ENCODE data around the gene RAPGEF4.

RAPGEF4 gene

GRCh38 chr2:172821370-172822338 lies 86.0 kb downstream of the RAPGEF4 start:
- ChIA-PET CTCF (interaction anchor here (3.0 kb wide), 1 partner anchor 110 kb away, joined by 12 read pairs; no protein-coding TSS in a partner anchor), POLR2A (no interaction called here)

GRCh38 chr2:172822585-172822984 lies 86.9 kb downstream of the RAPGEF4 start:
- POLR2A ChIA-PET: no interaction called here

More at GRCh38 chr2:172821370-172822338, 86.0 kb downstream of the RAPGEF4 start:
- no peak overlapping the region for H3K4me3 ChIP-seq (ENCODE audit: low read depth, low read length)
- no peak overlapping the region for H3K27ac ChIP-seq (ENCODE audit: extremely low read depth, low read depth, low read length)
- H3K9me3 ChIP-seq (ENCODE audit: control insufficient read depth, insufficient read depth, low read depth, low read length): no peaks in the 10 kb centered on the region
- no peaks in the 10 kb centered on the region for H3K36me3 ChIP-seq (ENCODE audit: control insufficient read depth in 2 of 2, insufficient read depth in 1 of 2, low read length in 2 of 2)
- H3K4me1 ChIP-seq (ENCODE audit: control insufficient read depth, insufficient read depth, low read length): 0 out of 2 replicates have a peak, but pooled peaks cover 2% of the 10 kb centered on the region
- TF ChIP-seq HOXC10 (CRISPR knock-in tag; IDR thresholded peaks at IDR 0.05) (no peak), GFI1B (tag by site-specific recombination; IDR thresholded peaks at IDR 0.05) (no peak)
- TF ChIP-seq, protein P1, sequence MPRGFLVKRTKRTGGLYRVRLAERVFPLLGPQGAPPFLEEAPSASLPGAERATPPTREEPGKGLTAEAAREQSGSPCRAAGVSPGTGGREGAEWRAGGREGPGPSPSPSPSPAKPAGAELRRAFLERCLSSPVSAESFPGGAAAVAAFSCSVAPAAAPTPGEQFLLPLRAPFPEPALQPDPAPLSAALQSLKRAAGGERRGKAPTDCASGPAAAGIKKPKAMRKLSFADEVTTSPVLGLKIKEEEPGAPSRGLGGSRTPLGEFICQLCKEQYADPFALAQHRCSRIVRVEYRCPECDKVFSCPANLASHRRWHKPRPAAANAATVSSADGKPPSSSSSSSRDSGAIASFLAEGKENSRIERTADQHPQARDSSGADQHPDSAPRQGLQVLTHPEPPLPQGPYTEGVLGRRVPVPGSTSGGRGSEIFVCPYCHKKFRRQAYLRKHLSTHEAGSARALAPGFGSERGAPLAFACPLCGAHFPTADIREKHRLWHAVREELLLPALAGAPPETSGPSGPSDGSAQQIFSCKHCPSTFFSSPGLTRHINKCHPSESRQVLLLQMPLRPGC (tag by site-specific recombination; IDR thresholded peaks at IDR 0.05): no peak

More at GRCh38 chr2:172822585-172822984, 86.9 kb downstream of the RAPGEF4 start:
- H3K9me3 ChIP-seq (ENCODE audit: control insufficient read depth, insufficient read depth, low read depth, low read length): no peaks in the 10 kb centered on the region
- 0 out of 2 replicates have a peak, but pooled peaks cover 2% of the 10 kb centered on the region for H3K4me1 ChIP-seq (ENCODE audit: control insufficient read depth, insufficient read depth, low read length)
- no peak for TF ChIP-seq ZNF354C (tag by site-specific recombination; IDR thresholded peaks at IDR 0.05; ENCODE audit: borderline replicate concordance, low read depth)
- TF ChIP-seq BCL11B (tag by site-specific recombination; IDR thresholded peaks at IDR 0.05; ENCODE audit: low read depth): no peak
- TF ChIP-seq ZSCAN18 (tag by site-specific recombination; IDR thresholded peaks at IDR 0.05): no peak
- no peak for TF ChIP-seq ZNF266 (tag by site-specific recombination; IDR thresholded peaks at IDR 0.05; ENCODE audit: low read depth)
- no peak for TF ChIP-seq RBAK (tag by site-specific recombination; IDR thresholded peaks at IDR 0.05)
- TF ChIP-seq ZNF148 (tag by site-specific recombination; IDR thresholded peaks at IDR 0.05; ENCODE audit: borderline replicate concordance): no peak
- TF ChIP-seq ZNF747 (tag by site-specific recombination; IDR thresholded peaks at IDR 0.05): no peak
- TF ChIP-seq IKZF3 (tag by site-specific recombination; IDR thresholded peaks at IDR 0.05): no peak
- TF ChIP-seq ZNF311 (tag by site-specific recombination; IDR thresholded peaks at IDR 0.05; ENCODE audit: borderline replicate concordance): no peak
- TF ChIP-seq ZNF155 (tag by site-specific recombination; IDR thresholded peaks at IDR 0.05): no peak
- TF ChIP-seq ZNF658 (tag by site-specific recombination; IDR thresholded peaks at IDR 0.05): no peak
- TF ChIP-seq ZNF544 (tag by site-specific recombination; IDR thresholded peaks at IDR 0.05): no peak
- no peak for TF ChIP-seq SP2 (tag by site-specific recombination; IDR thresholded peaks at IDR 0.05)
- no peak overlapping the region for H3K27ac ChIP-seq (ENCODE audit: extremely low read depth, low read depth, low read length)
- H3K4me3 ChIP-seq (ENCODE audit: low read depth, low read length): no peak overlapping the region
- no peaks in the 10 kb centered on the region for H3K36me3 ChIP-seq (ENCODE audit: control insufficient read depth in 2 of 2, insufficient read depth in 1 of 2, low read length in 2 of 2)
- CTCF ChIA-PET: interaction anchor here (3.0 kb wide), 1 partner anchor 109 kb away, joined by 12 read pairs; no protein-coding TSS in a partner anchor
